Panc1 (cell line): ENCODE results near the gene ACIN1.

Experiments used
- POLR2AphosphoS5 ChIP-seq: IDR thresholded peaks from 2 replicates; pipeline ENCODE4 v1.6.1; 2012; ENCODE audit warnings: mild to moderate bottlenecking, low read depth, low read length, moderate library complexity
- TCF7L2 ChIP-seq: IDR thresholded peaks from 2 replicates; pipeline ENCODE4 v1.6.1; 2011; ENCODE audit warnings: mild to moderate bottlenecking, low read depth, low read length, inconsistent platforms
- TF ChIP-seq, protein P1 (sequence below): fragments of 450-650 bp; IDR thresholded peaks from 2 replicates; pipeline ENCODE4 v1.5.1; 2017; ENCODE audit warnings: mild to moderate bottlenecking
- TF ChIP-seq, protein P2 (sequence below), 2 experiments: IDR thresholded peaks; 2 replicates each; pipeline ENCODE4 v1.6.1; 2011 to 2012; ENCODE audit warnings: low read depth in 2 of 2, control low read depth in 1 of 2, low read length in 1 of 2, mild to moderate bottlenecking in 1 of 2, moderate library complexity in 1 of 2; ENCODE audit not compliant: insufficient read depth in 1 of 2

DNA sequence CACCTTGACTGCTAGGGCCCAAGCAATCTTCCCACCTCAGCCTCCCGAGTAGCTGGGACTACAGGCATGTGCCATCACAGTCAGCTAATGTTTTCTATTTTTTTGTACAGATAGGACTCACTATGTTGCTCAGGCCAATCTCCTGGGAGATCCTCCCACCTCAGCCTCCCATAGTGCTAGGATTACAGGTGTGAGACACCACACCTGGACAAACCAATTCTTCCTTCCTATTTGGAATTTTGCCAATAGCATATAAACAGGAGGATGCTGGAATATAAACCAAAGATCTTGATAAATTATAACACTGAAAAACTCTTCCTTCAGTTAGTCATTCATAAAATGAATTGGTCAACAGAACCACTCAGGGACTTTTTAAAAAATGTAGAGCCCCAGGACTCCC lies 8.4 kb downstream of the ACIN1 start:
- TF ChIP-seq, protein P1, sequence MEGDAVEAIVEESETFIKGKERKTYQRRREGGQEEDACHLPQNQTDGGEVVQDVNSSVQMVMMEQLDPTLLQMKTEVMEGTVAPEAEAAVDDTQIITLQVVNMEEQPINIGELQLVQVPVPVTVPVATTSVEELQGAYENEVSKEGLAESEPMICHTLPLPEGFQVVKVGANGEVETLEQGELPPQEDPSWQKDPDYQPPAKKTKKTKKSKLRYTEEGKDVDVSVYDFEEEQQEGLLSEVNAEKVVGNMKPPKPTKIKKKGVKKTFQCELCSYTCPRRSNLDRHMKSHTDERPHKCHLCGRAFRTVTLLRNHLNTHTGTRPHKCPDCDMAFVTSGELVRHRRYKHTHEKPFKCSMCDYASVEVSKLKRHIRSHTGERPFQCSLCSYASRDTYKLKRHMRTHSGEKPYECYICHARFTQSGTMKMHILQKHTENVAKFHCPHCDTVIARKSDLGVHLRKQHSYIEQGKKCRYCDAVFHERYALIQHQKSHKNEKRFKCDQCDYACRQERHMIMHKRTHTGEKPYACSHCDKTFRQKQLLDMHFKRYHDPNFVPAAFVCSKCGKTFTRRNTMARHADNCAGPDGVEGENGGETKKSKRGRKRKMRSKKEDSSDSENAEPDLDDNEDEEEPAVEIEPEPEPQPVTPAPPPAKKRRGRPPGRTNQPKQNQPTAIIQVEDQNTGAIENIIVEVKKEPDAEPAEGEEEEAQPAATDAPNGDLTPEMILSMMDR, result no peak
- TF ChIP-seq, protein P2, sequence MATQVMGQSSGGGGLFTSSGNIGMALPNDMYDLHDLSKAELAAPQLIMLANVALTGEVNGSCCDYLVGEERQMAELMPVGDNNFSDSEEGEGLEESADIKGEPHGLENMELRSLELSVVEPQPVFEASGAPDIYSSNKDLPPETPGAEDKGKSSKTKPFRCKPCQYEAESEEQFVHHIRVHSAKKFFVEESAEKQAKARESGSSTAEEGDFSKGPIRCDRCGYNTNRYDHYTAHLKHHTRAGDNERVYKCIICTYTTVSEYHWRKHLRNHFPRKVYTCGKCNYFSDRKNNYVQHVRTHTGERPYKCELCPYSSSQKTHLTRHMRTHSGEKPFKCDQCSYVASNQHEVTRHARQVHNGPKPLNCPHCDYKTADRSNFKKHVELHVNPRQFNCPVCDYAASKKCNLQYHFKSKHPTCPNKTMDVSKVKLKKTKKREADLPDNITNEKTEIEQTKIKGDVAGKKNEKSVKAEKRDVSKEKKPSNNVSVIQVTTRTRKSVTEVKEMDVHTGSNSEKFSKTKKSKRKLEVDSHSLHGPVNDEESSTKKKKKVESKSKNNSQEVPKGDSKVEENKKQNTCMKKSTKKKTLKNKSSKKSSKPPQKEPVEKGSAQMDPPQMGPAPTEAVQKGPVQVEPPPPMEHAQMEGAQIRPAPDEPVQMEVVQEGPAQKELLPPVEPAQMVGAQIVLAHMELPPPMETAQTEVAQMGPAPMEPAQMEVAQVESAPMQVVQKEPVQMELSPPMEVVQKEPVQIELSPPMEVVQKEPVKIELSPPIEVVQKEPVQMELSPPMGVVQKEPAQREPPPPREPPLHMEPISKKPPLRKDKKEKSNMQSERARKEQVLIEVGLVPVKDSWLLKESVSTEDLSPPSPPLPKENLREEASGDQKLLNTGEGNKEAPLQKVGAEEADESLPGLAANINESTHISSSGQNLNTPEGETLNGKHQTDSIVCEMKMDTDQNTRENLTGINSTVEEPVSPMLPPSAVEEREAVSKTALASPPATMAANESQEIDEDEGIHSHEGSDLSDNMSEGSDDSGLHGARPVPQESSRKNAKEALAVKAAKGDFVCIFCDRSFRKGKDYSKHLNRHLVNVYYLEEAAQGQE (IDR thresholded peaks at IDR 0.05; ENCODE audit: insufficient read depth in 1 of 2, low read depth in 2 of 2, low read length in 1 of 2), result no peak
- TF ChIP-seq POLR2AphosphoS5 (no peak), TCF7L2 (no peak)
